PC-3 (cell line): ENCODE results near the gene RETSAT. TPM values are rescaled to one million over a fixed set of nuclear protein-coding genes. Genes with fewer than 3 reads are reported as not detected.

Source experiments
- ATAC-seq: fragments of 200-7000 bp; cut with Tn5 transposase; 2 replicates; pipeline ENCODE4 v1.9.1; 2020; ENCODE audit warnings: mild to moderate bottlenecking, moderate library complexity
- BruUV-seq: library from RNA; stranded (reverse); fragments of 400-500 nt; replicated peaks from 2 replicates; lab custom pipeline; 2021; lab: Mats Ljungman, UMichigan
- CTCF ChIA-PET: fragments of 300-600 bp; sonication (Branson Sonifier 250); formaldehyde crosslinking; loops from one replicate; lab custom pipeline; 2022; ENCODE audit warnings: antibody characterized with exemption; lab: Charles Lee
- POLR2A ChIA-PET: fragments of 300-600 bp; sonication (Branson Sonifier 250); formaldehyde crosslinking; loops from one replicate; lab custom pipeline; 2022; ENCODE audit warnings: antibody characterized with exemption; ENCODE audit not compliant: unreplicated experiment; lab: Charles Lee
- DNase-seq: peaks from one replicate; pipeline ENCODE4 v3.0.0-alpha.2; 2015
- H2AFZ ChIP-seq: fragments of 300-600 bp; sonication (generic); 2 replicates; pipeline ENCODE4 v1.6.0; 2016; ENCODE audit warnings: antibody characterized with exemption, low read length
- H3F3A ChIP-seq: fragments of 300-600 bp; sonication (generic); one replicate; pipeline ENCODE4 v1.6.0; 2017; ENCODE audit warnings: antibody characterized with exemption, low read length, control low read depth, mild to moderate bottlenecking; ENCODE audit not compliant: unreplicated experiment
- H3K27ac ChIP-seq: fragments of 300-600 bp; sonication (generic); 2 replicates; pipeline ENCODE4 v1.5.1; 2016; ENCODE audit warnings: mild to moderate bottlenecking, low read length
- H3K27me3 ChIP-seq: fragments of 300-600 bp; sonication (generic); 2 replicates; pipeline ENCODE4 v1.6.1; 2016; ENCODE audit warnings: low read length, mixed read lengths
- H3K36me3 ChIP-seq: fragments of 300-600 bp; sonication (generic); 2 replicates; pipeline ENCODE4 v1.6.1; 2016; ENCODE audit warnings: low read depth, mixed run types, low read length, mixed read lengths
- H3K4me1 ChIP-seq: fragments of 300-600 bp; sonication (generic); 2 replicates; pipeline ENCODE4 v1.5.1; 2016; ENCODE audit warnings: low read length; ENCODE audit not compliant: insufficient read depth
- H3K4me2 ChIP-seq: fragments of 300-600 bp; sonication (generic); 2 replicates; pipeline ENCODE4 v1.6.0; 2016; ENCODE audit warnings: low read length
- H3K4me3 ChIP-seq: fragments of 300-600 bp; sonication (generic); 2 replicates; pipeline ENCODE4 v1.5.1; 2016; ENCODE audit warnings: mild to moderate bottlenecking, low read length, mixed read lengths
- H3K79me2 ChIP-seq: fragments of 300-600 bp; sonication (generic); 2 replicates; pipeline ENCODE4 v1.6.1; 2017; ENCODE audit warnings: low read length, mixed read lengths
- H3K9ac ChIP-seq: fragments of 300-600 bp; sonication (generic); 2 replicates; pipeline ENCODE4 v1.6.0; 2016; ENCODE audit warnings: mild to moderate bottlenecking, low read length
- H3K9me2 ChIP-seq: fragments of 300-600 bp; sonication (generic); replicated peaks from 2 replicates; pipeline ENCODE4 v1.6.1; 2016; ENCODE audit warnings: mixed run types, low read length, mixed read lengths
- H3K9me3 ChIP-seq: fragments of 300-600 bp; sonication (generic); 2 replicates; pipeline ENCODE4 v1.6.1; 2016; ENCODE audit warnings: low read length, mixed read lengths
- H4K20me1 ChIP-seq: fragments of 300-600 bp; sonication (generic); 2 replicates; pipeline ENCODE4 v1.6.1; 2016; ENCODE audit warnings: low read length, mixed read lengths
- CTCF ChIP-seq: fragments of 300-600 bp; sonication (generic); conservative IDR thresholded peaks from 2 replicates; pipeline ENCODE4 v1.5.1; 2017; ENCODE audit warnings: antibody characterized with exemption, low read depth, mild to moderate bottlenecking, low read length
- EZH2 ChIP-seq: fragments of 300-600 bp; sonication (generic); IDR thresholded peaks from one replicate; pipeline ENCODE4 v1.6.1; 2017; ENCODE audit warnings: antibody characterized with exemption, mild to moderate bottlenecking, low read length; ENCODE audit not compliant: unreplicated experiment
- EZH2phosphoT487 ChIP-seq: fragments of 300-600 bp; sonication (generic); IDR thresholded peaks from 2 replicates; pipeline ENCODE4 v1.6.1; 2018; ENCODE audit warnings: mild to moderate bottlenecking, antibody characterized with exemption, low read length, borderline replicate concordance
- intact Hi-C: fragments of 100-400 bp; cut with micrococcal nuclease; formaldehyde crosslinking; loops from 2 replicates; pipeline ENCODE4 v1.9.0; 2023
- total RNA-seq: library from RNA; depleted of rRNA; stranded (reverse); fragments of >200 nt; gene quantifications from 2 replicates; pipeline ENCODE4 v1.2.3, GENCODE V29; 2014

RETSAT gene
- total RNA-seq, 1 experiment from 2014 or later: 39.1 TPM

- CTCF ChIA-PET: no interaction called here
- H3K27me3 ChIP-seq: no peaks in the 10 kb centered on the region
- no TSS peak for BruUV-seq
- H3K9me3 ChIP-seq: no peaks in the 10 kb centered on the region
- H3F3A ChIP-seq: no peaks in the 10 kb centered on the region
- H3K36me3 ChIP-seq: peaks cover 3% of the 10 kb centered on the region; the same call in 1 of the 2 replicates
- TF ChIP-seq CTCF (no peak), EZH2phosphoT487 (no peak), EZH2 (no peak)
- no peaks in the 10 kb centered on the region for H4K20me1 ChIP-seq
- intact Hi-C loops: no loop called here
- peak overlapping the region; percentile 48 for H3K4me3 ChIP-seq
- peaks cover 19% of the 10 kb centered on the region for H3K4me1 ChIP-seq
- H3K9me2 ChIP-seq: no peaks in the 10 kb centered on the region
- no peaks in the 10 kb centered on the region for H3K79me2 ChIP-seq
- H3K4me2 ChIP-seq: peak overlapping the region; percentile 83
- DNase-seq (peak; percentile 70), ATAC-seq (peak; percentile 40; the same call in 1 of the 2 replicates)
- POLR2A ChIA-PET: interaction anchor here (0.6 kb wide), 1 partner anchor 180 kb away, joined by 4 read pairs; no protein-coding TSS in a partner anchor
- H2AFZ ChIP-seq: no peak overlapping the region
- H3K27ac ChIP-seq: peak overlapping the region; percentile 46
- 0 out of 2 replicates have a peak overlapping the region, but pooled peaks have one; percentile 2 for H3K9ac ChIP-seq
These were observed 42.5 kb upstream of the RETSAT start for GRCh38 chr2:85396531-85397470.

DNA sequence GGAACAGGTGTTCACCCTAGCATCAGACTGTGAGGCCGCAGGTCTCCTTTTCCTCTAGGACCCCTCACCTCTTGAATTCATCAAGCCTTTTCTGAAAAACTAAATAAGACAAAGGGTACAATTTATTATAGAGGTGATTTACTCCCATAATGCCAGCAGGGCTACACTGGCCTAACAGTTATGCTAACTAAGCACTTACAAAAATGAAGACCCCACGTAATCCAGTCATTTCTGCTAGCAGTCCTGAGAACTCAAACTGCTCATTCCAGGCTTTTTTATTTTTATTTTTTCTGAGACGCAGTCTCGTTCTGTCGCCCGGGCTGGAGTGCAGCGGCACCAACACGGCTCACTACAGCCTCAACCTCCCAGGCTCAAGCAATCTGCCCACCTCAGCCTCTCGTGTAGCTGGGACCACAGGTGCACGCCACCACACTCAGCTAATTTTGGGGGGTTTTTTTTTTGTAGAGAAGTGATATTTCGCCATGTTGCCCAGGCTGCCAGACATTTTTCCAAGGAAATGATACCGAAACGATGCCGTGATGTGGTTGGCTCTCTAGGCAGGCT is 41.7 kb upstream of the RETSAT start:
- intact Hi-C loops: no loop called here
- no peaks in the 10 kb centered on the region for H4K20me1 ChIP-seq
- H3K36me3 ChIP-seq: peaks cover 7% of the 10 kb centered on the region; the same call in 1 of the 2 replicates
- no peak for ATAC-seq
- H3F3A ChIP-seq: no peaks in the 10 kb centered on the region
- H3K9ac ChIP-seq: no peak overlapping the region
- TF ChIP-seq EZH2phosphoT487: no peak
- H3K27me3 ChIP-seq: no peaks in the 10 kb centered on the region
- CTCF ChIA-PET: no interaction called here
- no peak overlapping the region for H2AFZ ChIP-seq
- H3K27ac ChIP-seq: peak overlapping the region; percentile 46
- peak overlapping the region; percentile 83; the same call in 1 of the 2 replicates for H3K4me2 ChIP-seq
- POLR2A ChIA-PET: interaction anchor here (0.6 kb wide), 1 partner anchor 181 kb away, joined by 4 read pairs; no protein-coding TSS in a partner anchor
- BruUV-seq: no TSS peak
- no peak for DNase-seq
- H3K9me3 ChIP-seq: no peaks in the 10 kb centered on the region
- H3K4me3 ChIP-seq: no peak overlapping the region
- no peaks in the 10 kb centered on the region for H3K9me2 ChIP-seq
- no peaks in the 10 kb centered on the region for H3K79me2 ChIP-seq
- H3K4me1 ChIP-seq: peaks cover 19% of the 10 kb centered on the region

- no TSS peak for BruUV-seq
- no peak overlapping the region for H3K4me3 ChIP-seq
- intact Hi-C loops: no loop called here
These were observed 40.6 kb upstream of the RETSAT start for GRCh38 chr2:85394976-85395375.

More at GRCh38 chr2:85394976-85395375, 40.6 kb upstream of the RETSAT start:
- Histone ChIP-seq H4K20me1 (no peaks in the 10 kb centered on the region), H3K79me2 (no peaks in the 10 kb centered on the region), H3K4me1 (peaks cover 19% of the 10 kb centered on the region), H2AFZ (no peak overlapping the region), H3K4me2 (no peak overlapping the region), H3K27ac (no peak overlapping the region), H3K9me2 (no peaks in the 10 kb centered on the region), H3K9ac (no peak overlapping the region), H3K36me3 (peaks cover 11% of the 10 kb centered on the region; the same call in 1 of the 2 replicates), H3K27me3 (no peaks in the 10 kb centered on the region), H3F3A (no peaks in the 10 kb centered on the region), H3K9me3 (no peaks in the 10 kb centered on the region)
- CTCF ChIA-PET: no interaction called here
- no peak for DNase-seq
- TF ChIP-seq CTCF (no peak), EZH2 (no peak), EZH2phosphoT487 (no peak)
- POLR2A ChIA-PET: no interaction called here
- ATAC-seq: no peak
